HG03135 (cell line): ENCODE data around the gene ZCCHC3.

Experiments
- ATAC-seq: cut with Tn5 transposase; IDR thresholded peaks from one replicate; pipeline ENCODE4 v1.9.1; 2021; ENCODE audit warnings: mild to moderate bottlenecking, moderate library complexity; ENCODE audit not compliant: unreplicated experiment

ZCCHC3 gene

DNA sequence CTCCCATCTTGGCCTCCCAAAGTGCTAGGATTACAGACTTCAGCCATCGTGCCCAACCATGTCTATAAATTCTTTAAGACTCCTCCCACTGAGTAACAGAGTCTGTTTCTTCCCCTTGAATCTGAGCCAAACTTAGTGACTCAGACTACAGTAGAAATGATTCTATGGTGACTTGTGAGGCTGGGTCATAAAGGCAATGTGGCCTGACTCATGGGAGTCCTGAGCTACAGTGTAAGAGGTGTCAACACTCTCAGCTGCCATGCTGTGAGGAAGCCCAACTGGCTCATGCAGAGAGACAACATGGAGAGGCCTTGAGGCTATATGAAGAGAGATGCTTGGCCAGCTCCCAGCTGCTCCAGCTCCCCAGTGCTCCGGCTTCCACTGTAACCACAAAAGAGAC, 44.3 kb downstream of the ZCCHC3 start:
- no peak for ATAC-seq

DNA sequence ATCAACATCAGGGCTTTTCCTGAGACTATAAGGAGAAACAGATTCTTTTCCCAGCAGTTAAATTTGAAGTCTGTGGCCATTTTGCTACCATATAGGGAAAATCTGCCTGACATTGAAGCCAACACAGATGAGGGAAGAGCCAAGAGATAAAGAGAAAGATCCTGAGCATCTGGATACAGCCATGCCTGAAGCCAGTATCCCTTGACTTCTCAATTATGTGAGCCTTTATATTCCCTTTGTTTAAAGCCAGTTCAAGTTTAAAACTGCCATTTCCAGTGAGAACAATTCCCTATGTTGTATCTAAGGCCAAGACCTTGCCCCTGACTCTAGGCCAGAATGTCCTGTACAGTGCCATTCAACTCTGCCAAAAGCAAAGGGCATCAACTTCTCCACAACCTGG, 45.7 kb downstream of the ZCCHC3 start:
- no peak for ATAC-seq

DNA sequence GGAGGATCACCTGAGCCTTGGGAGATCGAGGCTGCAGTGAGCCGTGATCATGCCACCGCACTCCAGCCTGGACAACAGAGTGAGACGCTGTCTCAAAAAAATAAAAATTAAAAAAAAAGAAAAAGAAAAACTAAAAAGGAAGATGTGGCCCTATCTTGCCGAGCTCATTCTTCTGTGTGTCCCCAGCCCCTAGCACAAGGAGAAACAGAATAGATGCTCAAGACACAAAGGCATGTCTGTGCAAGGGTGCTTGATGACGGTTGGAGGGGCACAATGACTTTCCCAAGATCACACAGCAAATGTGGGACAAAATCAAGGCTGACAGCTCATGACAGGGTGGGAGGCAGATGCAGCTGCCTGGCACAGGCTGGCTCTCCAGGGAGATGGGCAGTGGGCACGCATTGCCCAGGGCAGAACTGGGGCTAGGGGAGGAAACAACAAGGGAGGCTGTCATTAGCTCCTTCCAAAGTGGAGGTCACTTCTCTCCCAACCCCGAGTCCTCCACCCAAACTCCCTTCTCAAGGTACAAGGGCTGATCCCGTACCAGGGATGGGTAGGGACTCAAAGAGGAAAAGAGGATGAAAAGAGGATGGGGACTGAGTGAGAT, 48.8 kb downstream of the ZCCHC3 start:
- ATAC-seq: no peak

DNA sequence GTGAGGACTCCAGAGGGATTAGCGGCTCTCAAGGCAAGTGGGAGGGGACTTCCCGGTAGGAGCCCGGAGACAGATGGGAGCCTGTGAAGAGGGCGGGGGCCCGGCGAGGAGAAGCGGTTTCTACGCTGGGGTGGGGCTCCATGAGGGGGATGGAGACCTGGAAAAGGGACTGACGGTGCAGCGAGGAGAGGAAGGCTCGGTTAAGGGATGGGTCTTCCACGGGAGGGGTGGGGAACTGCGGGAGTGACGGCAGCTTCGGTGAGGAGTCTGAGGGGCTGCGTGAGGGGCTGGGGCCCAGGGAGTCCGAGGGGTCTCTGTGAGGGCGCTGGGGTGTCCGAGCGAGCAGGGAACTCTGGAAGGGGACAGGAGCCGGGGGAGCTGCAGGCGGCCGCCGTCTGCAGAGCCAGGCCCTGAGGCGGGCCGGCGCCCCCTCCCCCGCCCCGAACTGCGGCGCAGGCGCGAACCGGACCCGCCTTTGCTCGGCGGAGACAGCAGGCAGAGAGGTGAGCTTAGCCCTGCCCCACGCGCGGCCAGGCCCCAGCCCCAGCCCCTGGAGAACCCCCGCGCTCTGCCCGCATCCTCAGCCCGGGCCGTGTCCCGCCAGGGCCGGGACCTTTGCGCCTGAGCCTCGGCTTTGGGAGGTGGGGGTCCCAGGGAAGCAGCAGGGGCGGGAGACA, 49.4 kb downstream of the ZCCHC3 start, which contains the start of gene NRSN2:
TSS of gene NRSN2 (plus strand) at position 472 of the 677 bp plus-strand sequence. CDS start 2,533 bp downstream, outside the sequence.
- peak; percentile 39 for ATAC-seq

DNA sequence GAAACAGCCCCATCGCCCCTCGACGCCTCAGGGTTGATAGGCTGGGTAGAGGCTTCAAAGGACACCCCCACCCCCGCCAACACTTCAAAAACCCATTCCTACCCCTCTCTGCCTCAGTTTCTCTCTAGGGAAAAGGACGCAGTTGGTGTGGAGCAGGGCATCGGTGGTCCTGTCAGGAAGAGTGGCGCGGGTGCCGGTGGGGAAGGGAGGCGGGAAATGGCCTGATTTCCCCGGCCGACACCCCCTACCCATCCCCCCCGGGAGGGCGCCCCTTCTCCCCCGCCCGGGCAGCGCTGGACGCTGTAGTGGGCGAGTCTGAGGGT, 49.9 kb downstream of the ZCCHC3 start:
- ATAC-seq: peak; percentile 4

DNA sequence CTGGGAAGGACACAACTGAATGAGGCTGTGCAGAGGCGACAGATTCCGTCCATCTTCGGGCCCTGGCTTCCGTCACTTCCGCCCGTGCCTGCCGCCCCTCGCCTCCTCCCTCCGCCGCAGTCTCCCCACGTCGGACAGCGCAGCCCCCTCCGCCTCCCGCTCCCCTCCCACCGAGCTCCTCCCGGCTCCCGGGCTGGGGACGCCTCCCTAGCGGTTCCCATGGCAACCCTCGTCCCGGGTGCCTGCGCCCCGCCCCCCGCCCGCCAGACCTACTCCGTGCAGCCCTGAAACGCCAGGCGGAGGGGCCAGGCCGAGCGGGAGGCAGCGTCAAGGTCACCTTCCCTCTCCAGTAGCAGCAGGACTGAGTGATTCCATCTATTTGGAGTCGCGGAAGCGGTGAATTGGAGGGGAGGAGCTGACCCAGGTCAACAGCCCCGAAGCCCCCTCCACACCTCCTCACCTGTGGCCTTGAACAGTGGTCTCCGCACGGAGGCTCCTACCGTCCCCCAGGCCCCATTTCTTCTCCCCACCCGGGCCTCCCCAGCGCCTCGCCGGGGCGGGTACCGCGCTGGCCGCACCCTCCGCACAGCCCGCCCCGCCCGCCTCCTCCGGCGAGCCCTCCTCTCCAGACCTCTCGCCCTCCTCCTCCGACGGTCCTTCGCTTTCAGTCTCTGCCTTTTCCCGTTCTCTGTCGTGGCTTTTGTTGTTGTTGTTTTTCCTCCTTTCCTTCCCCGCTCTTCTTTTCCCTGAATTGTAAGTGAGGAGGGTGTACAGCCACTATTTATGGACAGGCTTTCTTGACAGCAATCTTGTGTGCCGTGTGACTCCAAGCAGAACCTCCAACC, 50.5 kb downstream of the ZCCHC3 start:
- peak; percentile 70 for ATAC-seq

DNA sequence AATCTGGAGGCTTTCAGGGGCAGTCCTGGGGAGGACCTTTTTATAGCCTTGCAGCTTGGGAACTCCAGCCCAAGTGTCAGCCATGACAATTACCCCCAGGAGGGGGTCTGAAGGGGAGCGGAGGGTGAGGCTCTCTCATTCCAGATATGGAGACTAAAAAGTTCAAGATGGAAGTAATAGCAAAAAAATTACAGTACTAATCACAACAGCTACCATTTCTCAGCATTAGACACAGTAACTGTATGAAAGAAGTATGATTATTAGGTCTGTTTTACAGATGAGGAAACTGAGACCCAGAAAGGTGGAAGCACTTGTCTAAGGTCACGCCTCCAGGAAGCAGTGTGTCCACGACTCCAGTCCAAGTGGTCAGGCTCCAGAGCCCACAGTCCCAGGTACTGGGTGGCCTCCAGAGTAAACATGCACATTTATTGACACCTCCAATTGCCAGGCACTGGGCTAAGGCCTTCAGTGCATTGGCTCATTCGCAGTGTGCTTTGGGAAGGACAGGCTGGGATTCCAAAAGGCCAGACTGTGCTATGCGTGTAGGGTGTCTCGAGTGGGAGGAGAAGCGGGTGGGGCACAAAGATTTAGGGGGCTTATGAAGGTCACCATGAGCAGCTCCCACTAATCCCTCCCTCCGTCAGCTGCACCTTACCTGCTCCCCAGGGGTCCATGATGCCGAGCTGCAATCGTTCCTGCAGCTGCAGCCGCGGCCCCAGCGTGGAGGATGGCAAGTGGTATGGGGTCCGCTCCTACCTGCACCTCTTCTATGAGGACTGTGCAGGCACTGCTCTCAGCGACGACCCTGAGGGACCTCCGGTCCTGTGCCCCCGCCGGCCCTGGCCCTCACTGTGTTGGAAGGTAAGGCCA, 51.8 kb downstream of the ZCCHC3 start:
- no peak for ATAC-seq
